T-helper 1 cell treated with Interleukin-12 subunit alpha and Interleukin-12 subunit beta and Interleukin-4 antibody, amounts not matched to agents 30 μg/mL and 1 μg/mL, for 36 hours (primary cell): Measurements from ENCODE around the gene MARCHF9.
"Not testable (repeated sequence)": the region's sequence is repeated elsewhere in the genome, so short reads cannot be mapped to it uniquely, and the experiment has no call there.

ENCODE experiments used
- H3K27ac Mint-ChIP-seq: one replicate; pipeline ENCODE4 v1.8.0; 2021; ENCODE audit warnings: mild to moderate bottlenecking, mixed read lengths
- H3K27me3 Mint-ChIP-seq: one replicate; pipeline ENCODE4 v1.8.0; 2021; ENCODE audit warnings: low read depth, mixed read lengths
- H3K36me3 Mint-ChIP-seq: one replicate; pipeline ENCODE4 v1.8.0; 2021; ENCODE audit warnings: low read depth, mixed read lengths
- H3K4me1 Mint-ChIP-seq: one replicate; pipeline ENCODE4 v1.8.0; 2021; ENCODE audit warnings: low read depth, mixed read lengths
- H3K4me3 Mint-ChIP-seq: one replicate; pipeline ENCODE4 v1.8.0; 2021; ENCODE audit warnings: mild to moderate bottlenecking, moderate library complexity, mixed read lengths
- H3K9me3 Mint-ChIP-seq: one replicate; pipeline ENCODE4 v1.8.0; 2021; ENCODE audit warnings: mixed read lengths

MARCHF9 gene

GRCh38 chr12:57720606-57721595 lies 34.0 kb upstream of the MARCHF9 start:
- H3K4me3 Mint-ChIP-seq = no peak overlapping the region
- H3K4me1 Mint-ChIP-seq = peaks cover 3% of the 10 kb centered on the region
- no peaks in the 10 kb centered on the region for H3K27me3 Mint-ChIP-seq
- no peaks in the 10 kb centered on the region for H3K9me3 Mint-ChIP-seq
- no peak overlapping the region for H3K27ac Mint-ChIP-seq
- peaks cover 28% of the 10 kb centered on the region for H3K36me3 Mint-ChIP-seq

- Mint-ChIP-seq H3K27ac (peak overlapping the region; percentile 43), H3K36me3 (peaks cover 28% of the 10 kb centered on the region)
- H3K27me3 Mint-ChIP-seq, H3K4me3 Mint-ChIP-seq, H3K9me3 Mint-ChIP-seq, H3K4me1 Mint-ChIP-seq: not testable (repeated sequence)
These were observed 32.9 kb upstream of the MARCHF9 start for GRCh38 chr12:57721846-57722608.

GRCh38 chr12:57722716-57723629 lies 31.9 kb upstream of the MARCHF9 start:
- Mint-ChIP-seq H3K27ac (no peak overlapping the region), H3K36me3 (peaks cover 30% of the 10 kb centered on the region), H3K4me3 (no peak overlapping the region), H3K27me3 (no peaks in the 10 kb centered on the region), H3K9me3 (no peaks in the 10 kb centered on the region), H3K4me1 (peaks cover 3% of the 10 kb centered on the region)

- Mint-ChIP-seq H3K36me3 (peaks cover 31% of the 10 kb centered on the region), H3K27me3 (no peaks in the 10 kb centered on the region), H3K4me3 (no peak overlapping the region), H3K4me1 (peaks cover 6% of the 10 kb centered on the region), H3K9me3 (no peaks in the 10 kb centered on the region), H3K27ac (no peak overlapping the region)
These were observed 31.3 kb upstream of the MARCHF9 start for GRCh38 chr12:57723630-57723962.

- Mint-ChIP-seq H3K4me3 (no peak overlapping the region), H3K4me1 (peaks cover 6% of the 10 kb centered on the region), H3K36me3 (peaks cover 31% of the 10 kb centered on the region), H3K9me3 (no peaks in the 10 kb centered on the region), H3K27ac (no peak overlapping the region), H3K27me3 (no peaks in the 10 kb centered on the region)
These were observed 30.6 kb upstream of the MARCHF9 start for GRCh38 chr12:57724003-57724935.

- peaks cover 6% of the 10 kb centered on the region for H3K4me1 Mint-ChIP-seq
- no peaks in the 10 kb centered on the region for H3K9me3 Mint-ChIP-seq
- peaks cover 30% of the 10 kb centered on the region for H3K36me3 Mint-ChIP-seq
- H3K27me3 Mint-ChIP-seq = no peaks in the 10 kb centered on the region
- no peak overlapping the region for H3K27ac Mint-ChIP-seq
- H3K4me3 Mint-ChIP-seq = no peak overlapping the region
These were observed 29.8 kb upstream of the MARCHF9 start for GRCh38 chr12:57724936-57725740.

GRCh38 chr12:57725851-57726150 lies 29.1 kb upstream of the MARCHF9 start:
- H3K4me1 Mint-ChIP-seq = peaks cover 6% of the 10 kb centered on the region
- no peak overlapping the region for H3K27ac Mint-ChIP-seq
- no peaks in the 10 kb centered on the region for H3K27me3 Mint-ChIP-seq
- H3K4me3 Mint-ChIP-seq = no peak overlapping the region
- peaks cover 30% of the 10 kb centered on the region for H3K36me3 Mint-ChIP-seq
- H3K9me3 Mint-ChIP-seq = no peaks in the 10 kb centered on the region

GRCh38 chr12:57726151-57726883 lies 28.6 kb upstream of the MARCHF9 start:
- Mint-ChIP-seq H3K36me3 (peaks cover 35% of the 10 kb centered on the region), H3K27ac (peak overlapping the region; percentile 29), H3K4me3 (no peak overlapping the region), H3K4me1 (peaks cover 6% of the 10 kb centered on the region), H3K27me3 (no peaks in the 10 kb centered on the region), H3K9me3 (no peaks in the 10 kb centered on the region)

- Mint-ChIP-seq H3K27me3 (no peaks in the 10 kb centered on the region), H3K4me3 (no peak overlapping the region), H3K9me3 (no peaks in the 10 kb centered on the region), H3K36me3 (peaks cover 37% of the 10 kb centered on the region), H3K27ac (no peak overlapping the region), H3K4me1 (peaks cover 6% of the 10 kb centered on the region)
These were observed 27.8 kb upstream of the MARCHF9 start for GRCh38 chr12:57726884-57727757.

GRCh38 chr12:57727758-57728395 lies 27.0 kb upstream of the MARCHF9 start:
- peaks cover 6% of the 10 kb centered on the region for H3K4me1 Mint-ChIP-seq
- H3K27ac Mint-ChIP-seq = peak overlapping the region; percentile 52
- no peaks in the 10 kb centered on the region for H3K27me3 Mint-ChIP-seq
- no peak overlapping the region for H3K4me3 Mint-ChIP-seq
- no peaks in the 10 kb centered on the region for H3K9me3 Mint-ChIP-seq
- H3K36me3 Mint-ChIP-seq = peaks cover 43% of the 10 kb centered on the region

GRCh38 chr12:57729321-57729844 lies 25.5 kb upstream of the MARCHF9 start:
- no peak overlapping the region for H3K27ac Mint-ChIP-seq
- H3K9me3 Mint-ChIP-seq = no peaks in the 10 kb centered on the region
- H3K27me3 Mint-ChIP-seq = no peaks in the 10 kb centered on the region
- H3K36me3 Mint-ChIP-seq = peaks cover 51% of the 10 kb centered on the region
- H3K4me1 Mint-ChIP-seq = peaks cover 6% of the 10 kb centered on the region
- no peak overlapping the region for H3K4me3 Mint-ChIP-seq
